IMR-90 (cell line): ENCODE results near the gene XCL1. TPM values are rescaled to one million over a fixed set of nuclear protein-coding genes. Genes with fewer than 3 reads are reported as not detected.
"Not testable (repeated sequence)": the region's sequence is repeated elsewhere in the genome, so short reads cannot be mapped to it uniquely, and the experiment has no call there.

Source experiments
- ATAC-seq: fragments of 200-7000 bp; cut with Tn5 transposase; 2 replicates; pipeline ENCODE4 v1.9.1; 2020; ENCODE audit warnings: low read depth, mild to moderate bottlenecking, moderate library complexity
- BruUV-seq: library from RNA; stranded (reverse); fragments of 400-500 nt; replicated peaks from 2 replicates; lab custom pipeline; 2021; lab: Mats Ljungman, UMichigan
- CTCF ChIA-PET: fragments of 300-600 bp; formaldehyde crosslinking; extraction: SDS; loops from one replicate; lab custom pipeline; 2021; ENCODE audit warnings: antibody characterized with exemption; lab: Yijun Ruan, JAX
- POLR2A ChIA-PET: fragments of 300-600 bp; sonication (Branson Sonifier 250); formaldehyde crosslinking; loops from one replicate; lab custom pipeline; 2022; ENCODE audit warnings: antibody characterized with exemption; ENCODE audit not compliant: unreplicated experiment; lab: Charles Lee
- DNase-seq: peaks from one replicate; pipeline ENCODE4 v3.0.0; 2013
- H2AFZ ChIP-seq: replicated peaks from 2 replicates; pipeline ENCODE3; 2013; ENCODE audit warnings: low read length, mild to moderate bottlenecking; ENCODE audit not compliant: poor library complexity
- H2AK5ac ChIP-seq: 2 replicates; pipeline ENCODE4 v1.6.1; 2013; ENCODE audit warnings: low read depth, low read length, inconsistent platforms
- H2AK9ac ChIP-seq: replicated peaks from 2 replicates; pipeline ENCODE3; 2013; ENCODE audit warnings: mild to moderate bottlenecking, low read depth, low read length, moderate library complexity; ENCODE audit not compliant: poor library complexity
- H2BK120ac ChIP-seq: 2 replicates; pipeline ENCODE4 v1.6.1; 2013; ENCODE audit warnings: low read depth, low read length, inconsistent platforms
- H2BK15ac ChIP-seq: 3 replicates; pipeline ENCODE4 v1.6.1; 2013; ENCODE audit warnings: low read depth, low read length, inconsistent platforms
- H2BK20ac ChIP-seq: 2 replicates; pipeline ENCODE4 v1.6.1; 2013; ENCODE audit warnings: low read depth, mild to moderate bottlenecking, inconsistent platforms, low read length, moderate library complexity
- H2BK5ac ChIP-seq: 2 replicates; pipeline ENCODE4 v1.6.1; 2013; ENCODE audit warnings: mild to moderate bottlenecking, low read depth, low read length, inconsistent platforms; ENCODE audit not compliant: poor library complexity, severe bottlenecking
- H3K14ac ChIP-seq: replicated peaks from 2 replicates; pipeline ENCODE4 v1.6.1; 2013; ENCODE audit warnings: low read depth, low read length, inconsistent platforms
- H3K18ac ChIP-seq: 2 replicates; pipeline ENCODE4 v1.6.1; 2013; ENCODE audit warnings: low read depth, low read length, control low read depth
- H3K23ac ChIP-seq: 2 replicates; pipeline ENCODE4 v1.6.1; 2013; ENCODE audit warnings: low read depth, low read length, inconsistent platforms
- H3K27ac ChIP-seq: 2 replicates; pipeline ENCODE4 v1.5.1; 2013; ENCODE audit warnings: mild to moderate bottlenecking, control low read depth, low read length; ENCODE audit not compliant: insufficient read depth
- H3K27me3 ChIP-seq: 2 replicates; pipeline ENCODE4 v1.6.1; 2013; ENCODE audit warnings: low read length; ENCODE audit not compliant: control insufficient read depth, insufficient read depth
- H3K36me3 ChIP-seq: 2 replicates; pipeline ENCODE4 v1.6.1; 2013; ENCODE audit warnings: low read length, mixed read lengths; ENCODE audit not compliant: control insufficient read depth, insufficient read depth
- H3K4ac ChIP-seq: 2 replicates; pipeline ENCODE4 v1.6.1; 2013; ENCODE audit warnings: low read depth, low read length, inconsistent platforms
- H3K4me1 ChIP-seq: 2 replicates; pipeline ENCODE4 v1.6.1; 2013; ENCODE audit warnings: low read length, mixed read lengths; ENCODE audit not compliant: control insufficient read depth, insufficient read depth
- H3K4me2 ChIP-seq: 2 replicates; pipeline ENCODE4 v1.6.1; 2013; ENCODE audit warnings: low read depth, mild to moderate bottlenecking, control low read depth, low read length, moderate library complexity
- H3K4me3 ChIP-seq: 2 replicates; pipeline ENCODE4 v1.5.1; 2013; ENCODE audit warnings: low read depth, mild to moderate bottlenecking, control low read depth, low read length, moderate library complexity; ENCODE audit not compliant: insufficient read depth
- H3K56ac ChIP-seq: 2 replicates; pipeline ENCODE4 v1.6.1; 2013; ENCODE audit warnings: low read length, inconsistent platforms; ENCODE audit not compliant: insufficient read depth; ENCODE audit errors: extremely low read depth
- H3K79me1 ChIP-seq, 2 experiments: 2 replicates each; pipeline ENCODE4 v1.6.1; 2013; ENCODE audit warnings: low read length in 2 of 2, inconsistent platforms in 1 of 2, low read depth in 1 of 2
- H3K9ac ChIP-seq: 2 replicates; pipeline ENCODE4 v1.6.1; 2013; ENCODE audit warnings: low read depth, low read length, control low read depth
- H3K9me1 ChIP-seq: 2 replicates; pipeline ENCODE4 v1.6.1; 2013; ENCODE audit warnings: low read length, inconsistent platforms; ENCODE audit not compliant: insufficient read depth
- H3K9me3 ChIP-seq: 2 replicates; pipeline ENCODE4 v1.6.1; 2013; ENCODE audit warnings: low read length; ENCODE audit not compliant: control insufficient read depth, insufficient read depth
- H4K20me1 ChIP-seq: 2 replicates; pipeline ENCODE4 v1.6.1; 2013; ENCODE audit warnings: low read length, inconsistent platforms; ENCODE audit not compliant: insufficient read depth
- H4K5ac ChIP-seq: 2 replicates; pipeline ENCODE4 v1.6.1; 2013; ENCODE audit warnings: mild to moderate bottlenecking, low read depth, low read length, control low read depth
- H4K8ac ChIP-seq, 2 experiments: 2 replicates each; pipeline ENCODE4 v1.6.1; 2013; ENCODE audit warnings: low read depth in 2 of 2, low read length in 2 of 2, control low read depth in 1 of 2, inconsistent platforms in 1 of 2
- H4K91ac ChIP-seq: 2 replicates; pipeline ENCODE4 v1.6.1; 2013; ENCODE audit warnings: low read depth, low read length, inconsistent platforms; ENCODE audit not compliant: insufficient read depth
- CEBPB ChIP-seq: IDR thresholded peaks from 2 replicates; pipeline ENCODE4 v1.6.1; 2012; ENCODE audit warnings: low read depth, low read length, improper control_type of control experiment
- WGBS, 2 experiments: methylation state at CpG; one replicate each; pipeline versions ENCODE4 v1.1.5 to v1.1.7; 2013; ENCODE audit warnings: missing lambda C conversion rate in 2 of 2; ENCODE audit not compliant: insufficient read length in 1 of 2; ENCODE audit errors: extremely low coverage in 2 of 2; 5-methylcytosine and 5-hydroxymethylcytosine counted together
- dilution Hi-C: fragments of 300-500 bp; cut with HindIII; formaldehyde crosslinking; loops from one replicate; pipeline ENCODE4 v1.14.3; 2018; ENCODE audit warnings: low sequenced_read_pairs; ENCODE audit not compliant: unreplicated experiment
- in situ Hi-C: fragments of 300-500 bp; cut with MboI; formaldehyde crosslinking; loops from 3 replicates; pipeline ENCODE4 v1.14.3; 2019; ENCODE audit warnings: low sequenced_read_pairs, inconsistent platforms, mixed read lengths
- intact Hi-C: fragments of 100-400 bp; cut with micrococcal nuclease; formaldehyde crosslinking; loops from 2 replicates; pipeline ENCODE4 v1.10.0; 2022
- polyA plus RNA-seq, 3 experiments: library from polyadenylated mRNA; depleted of rRNA; stranded (reverse); fragments of >200 nt; gene quantifications; 2 replicates each; pipeline ENCODE4 v1.2.3, GENCODE V29; 2012; ENCODE audit warnings: low replicate concordance in 1 of 3
- total RNA-seq: library from RNA; depleted of rRNA; stranded (reverse); fragments of >200 nt; gene quantifications from 2 replicates; pipeline ENCODE4 v1.2.3, GENCODE V29; 2012

Gene XCL1
- total and polyA plus RNA-seq, 2 of the 4 experiments (the other 2 are of a cell fraction), result not detected

DNA sequence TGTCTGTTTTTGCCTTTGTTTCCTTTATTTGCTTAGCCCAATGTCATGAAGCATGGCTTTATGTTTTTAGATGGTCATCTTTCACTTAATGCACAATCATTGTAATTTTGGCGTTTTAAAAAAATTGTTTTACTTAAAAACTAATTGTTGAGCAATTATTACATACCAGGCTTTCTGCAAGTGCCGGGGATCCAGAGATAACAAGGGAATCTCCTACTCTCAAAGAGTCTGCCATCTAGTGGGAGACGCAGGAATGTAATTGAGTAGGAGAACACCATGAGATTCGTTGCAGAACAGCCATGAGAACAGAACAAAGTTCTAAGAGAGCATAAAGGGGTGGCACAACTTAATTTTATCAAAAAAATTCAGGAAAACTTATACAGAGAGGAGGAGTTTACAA, 2.2 kb upstream of the XCL1 start:
- H2AK5ac ChIP-seq, H4K20me1 ChIP-seq, H3K27ac ChIP-seq, H3K79me1 ChIP-seq, H3K56ac ChIP-seq, H2AK9ac ChIP-seq, CTCF ChIA-PET, H3K9ac ChIP-seq, H3K23ac ChIP-seq, H3K18ac ChIP-seq, H4K8ac ChIP-seq, H3K4me3 ChIP-seq, H3K4me2 ChIP-seq, H3K36me3 ChIP-seq, H3K27me3 ChIP-seq, DNase-seq, H3K9me3 ChIP-seq, H3K4me1 ChIP-seq, H4K91ac ChIP-seq, BruUV-seq, H4K5ac ChIP-seq, H2BK120ac ChIP-seq, dilution Hi-C loops, H3K4ac ChIP-seq, POLR2A ChIA-PET, H3K14ac ChIP-seq, H2BK5ac ChIP-seq, H3K9me1 ChIP-seq, H2BK15ac ChIP-seq, H2BK20ac ChIP-seq, H2AFZ ChIP-seq: not testable (repeated sequence)
- peak; percentile 18; the same call in 1 of the 2 replicates for TF ChIP-seq CEBPB
- ATAC-seq, result peak; percentile 72
- in situ Hi-C loops, result loop anchor here (5.0 kb wide), 1 partner anchor 132 kb away; no protein-coding TSS in a partner anchor
- intact Hi-C loops, result loop anchor here (1.0 to 2.0 kb wide), 2 partner anchors 135 to 231 kb away; no protein-coding TSS in a partner anchor
- WGBS, 2 experiments, result no CpG with 5 or more reads among the region's 4 CpGs

- H2AK9ac ChIP-seq, dilution Hi-C loops, H3K79me1 ChIP-seq, H3K4me1 ChIP-seq, in situ Hi-C loops, ATAC-seq, H3K36me3 ChIP-seq, H3K9me1 ChIP-seq, DNase-seq, POLR2A ChIA-PET, H2BK120ac ChIP-seq, H3K27me3 ChIP-seq, H3K56ac ChIP-seq, H2BK15ac ChIP-seq, H3K4ac ChIP-seq, H2BK20ac ChIP-seq, H3K14ac ChIP-seq, H4K8ac ChIP-seq, H3K23ac ChIP-seq, H2AK5ac ChIP-seq, H4K20me1 ChIP-seq, intact Hi-C loops, H3K4me2 ChIP-seq, H3K4me3 ChIP-seq, H3K18ac ChIP-seq, H3K9me3 ChIP-seq, H4K91ac ChIP-seq, H3K27ac ChIP-seq, H3K9ac ChIP-seq, H2BK5ac ChIP-seq, H4K5ac ChIP-seq, BruUV-seq, H2AFZ ChIP-seq: not testable (repeated sequence)
- 63% methylated on average over 2 of the region's 2 CpGs; no CpG with 5 or more reads in 1 of the 2 experiments for WGBS, 2 experiments
- CTCF ChIA-PET, result interaction anchor here (1.3 kb wide), 1 partner anchor 13 kb away, joined by 3 read pairs; no protein-coding TSS in a partner anchor
These were observed 2.3 kb downstream of the XCL1 start for GRCh38 chr1:168578531-168579185.
